Testis (tissue), 2 donors: ENCODE results near the gene DDR1.

Experiments used
- POLR2A ChIP-seq: fragments of 450-650 bp; IDR thresholded peaks from one replicate; pipeline ENCODE4 v1.6.1; 2017; ENCODE audit warnings: antibody characterized with exemption, mild to moderate bottlenecking, moderate library complexity
- TF ChIP-seq, protein P1 (sequence below), 3 experiments: fragments of 450-650 bp in 2 of 3; fragments of 200-600 bp in 1 of 3; sonication (generic) in 1 of 3; IDR thresholded peaks; one replicate each; pipeline ENCODE4 v1.5.1; 2016 to 2019; ENCODE audit warnings: antibody characterized with exemption in 3 of 3, mild to moderate bottlenecking in 2 of 3, moderate library complexity in 1 of 3

GRCh38 chr6:30861257-30862048 lies 22.9 kb upstream of the DDR1 start:
- TF ChIP-seq, protein P1, sequence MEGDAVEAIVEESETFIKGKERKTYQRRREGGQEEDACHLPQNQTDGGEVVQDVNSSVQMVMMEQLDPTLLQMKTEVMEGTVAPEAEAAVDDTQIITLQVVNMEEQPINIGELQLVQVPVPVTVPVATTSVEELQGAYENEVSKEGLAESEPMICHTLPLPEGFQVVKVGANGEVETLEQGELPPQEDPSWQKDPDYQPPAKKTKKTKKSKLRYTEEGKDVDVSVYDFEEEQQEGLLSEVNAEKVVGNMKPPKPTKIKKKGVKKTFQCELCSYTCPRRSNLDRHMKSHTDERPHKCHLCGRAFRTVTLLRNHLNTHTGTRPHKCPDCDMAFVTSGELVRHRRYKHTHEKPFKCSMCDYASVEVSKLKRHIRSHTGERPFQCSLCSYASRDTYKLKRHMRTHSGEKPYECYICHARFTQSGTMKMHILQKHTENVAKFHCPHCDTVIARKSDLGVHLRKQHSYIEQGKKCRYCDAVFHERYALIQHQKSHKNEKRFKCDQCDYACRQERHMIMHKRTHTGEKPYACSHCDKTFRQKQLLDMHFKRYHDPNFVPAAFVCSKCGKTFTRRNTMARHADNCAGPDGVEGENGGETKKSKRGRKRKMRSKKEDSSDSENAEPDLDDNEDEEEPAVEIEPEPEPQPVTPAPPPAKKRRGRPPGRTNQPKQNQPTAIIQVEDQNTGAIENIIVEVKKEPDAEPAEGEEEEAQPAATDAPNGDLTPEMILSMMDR (IDR thresholded peaks at IDR 0.05) = no peak
- TF ChIP-seq POLR2A = no peak
